HG03460 (cell line): ENCODE measurements around the gene SPATA16.

ENCODE experiments used
- ATAC-seq: cut with Tn5 transposase; IDR thresholded peaks from one replicate; pipeline ENCODE4 v1.9.1; 2021; ENCODE audit not compliant: unreplicated experiment

Gene SPATA16

DNA sequence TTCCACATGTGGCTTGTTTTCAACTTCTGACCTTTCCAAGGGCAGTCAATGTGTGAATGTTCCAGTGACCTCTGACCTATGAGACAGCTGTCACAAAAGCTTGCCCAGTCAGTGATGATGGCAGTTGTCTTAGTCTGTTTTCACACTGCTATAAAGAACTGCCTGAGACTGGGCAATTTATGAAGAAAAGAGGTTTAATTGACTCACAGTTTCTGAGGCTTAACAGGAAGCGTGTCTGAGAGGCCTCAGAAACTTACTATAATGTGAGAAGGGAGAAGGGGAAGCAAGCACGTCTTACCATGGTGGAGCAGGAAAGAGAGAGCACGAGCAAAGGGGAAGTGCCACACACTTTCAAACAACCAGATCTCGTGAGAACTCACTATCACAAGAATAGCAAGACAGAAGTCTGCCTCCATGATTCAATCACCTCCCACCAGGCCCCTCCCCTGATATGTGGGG is 294.9 kb downstream of the SPATA16 start:
- no peak for ATAC-seq

GRCh38 chr3:172844428-172844827 is 296.6 kb downstream of the SPATA16 start:
- ATAC-seq, result no peak

- ATAC-seq, result no peak
Observed at GRCh38 chr3:172840913-172841312, 300.1 kb downstream of the SPATA16 start.

GRCh38 chr3:172840463-172840862 is 300.6 kb downstream of the SPATA16 start:
- no peak for ATAC-seq

GRCh38 chr3:172839679-172840078 is 301.4 kb downstream of the SPATA16 start:
- no peak for ATAC-seq
